Measurements from ENCODE around the gene ZHX3.

DNA sequence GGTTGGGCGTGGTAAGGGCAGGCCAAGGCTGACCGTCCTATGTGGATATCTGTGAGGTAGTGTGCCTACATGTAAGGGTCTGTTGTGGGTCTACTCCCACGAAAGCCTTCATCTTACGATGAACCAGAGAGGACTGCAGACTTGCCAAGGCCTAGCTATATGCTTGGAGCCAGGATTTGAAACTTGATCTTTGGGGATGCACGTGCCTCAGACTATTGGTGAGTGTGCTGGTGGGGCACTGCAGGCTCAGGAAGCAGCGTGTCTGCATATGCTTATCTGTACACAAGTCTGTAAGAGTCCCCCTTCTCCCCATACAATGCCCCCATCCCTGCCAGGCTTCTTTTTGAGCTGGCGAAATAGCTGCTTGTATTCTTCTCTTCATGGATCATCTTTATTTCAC, 162.3 kb downstream of the ZHX3 start:
- TF ChIP-seq, protein P1, sequence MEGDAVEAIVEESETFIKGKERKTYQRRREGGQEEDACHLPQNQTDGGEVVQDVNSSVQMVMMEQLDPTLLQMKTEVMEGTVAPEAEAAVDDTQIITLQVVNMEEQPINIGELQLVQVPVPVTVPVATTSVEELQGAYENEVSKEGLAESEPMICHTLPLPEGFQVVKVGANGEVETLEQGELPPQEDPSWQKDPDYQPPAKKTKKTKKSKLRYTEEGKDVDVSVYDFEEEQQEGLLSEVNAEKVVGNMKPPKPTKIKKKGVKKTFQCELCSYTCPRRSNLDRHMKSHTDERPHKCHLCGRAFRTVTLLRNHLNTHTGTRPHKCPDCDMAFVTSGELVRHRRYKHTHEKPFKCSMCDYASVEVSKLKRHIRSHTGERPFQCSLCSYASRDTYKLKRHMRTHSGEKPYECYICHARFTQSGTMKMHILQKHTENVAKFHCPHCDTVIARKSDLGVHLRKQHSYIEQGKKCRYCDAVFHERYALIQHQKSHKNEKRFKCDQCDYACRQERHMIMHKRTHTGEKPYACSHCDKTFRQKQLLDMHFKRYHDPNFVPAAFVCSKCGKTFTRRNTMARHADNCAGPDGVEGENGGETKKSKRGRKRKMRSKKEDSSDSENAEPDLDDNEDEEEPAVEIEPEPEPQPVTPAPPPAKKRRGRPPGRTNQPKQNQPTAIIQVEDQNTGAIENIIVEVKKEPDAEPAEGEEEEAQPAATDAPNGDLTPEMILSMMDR (IDR thresholded peaks at IDR 0.05): no peak
- no peak for TF ChIP-seq POLR2A (IDR thresholded peaks at IDR 0.05)

Measured in right lobe of liver (tissue), 4 donors.